HepG2 (cell line): ENCODE data around the gene TLN1. TPM values are rescaled to one million over a fixed set of nuclear protein-coding genes. Genes with fewer than 3 reads are reported as not detected.

Experiments
- JUN ChIP-seq: sonication (generic); formaldehyde crosslinking; IDR thresholded peaks from 2 replicates; pipeline ENCODE4 v1.4.0; 2020; ENCODE audit warnings: mild to moderate bottlenecking, missing genetic modification reagents
- MAFK ChIP-seq, 2 experiments: IDR thresholded peaks in 1 of 2; conservative IDR thresholded peaks in 1 of 2; 2 replicates each; pipeline ENCODE4 v1.6.1; 2011; ENCODE audit warnings: improper control_type of control experiment in 2 of 2, low read length in 2 of 2
- MLLT10 ChIP-seq: sonication (generic); formaldehyde crosslinking; IDR thresholded peaks from 2 replicates; pipeline ENCODE4 v1.4.0; 2020; ENCODE audit warnings: missing genetic modification reagents
- NCOA1 ChIP-seq: sonication (generic); formaldehyde crosslinking; IDR thresholded peaks from 2 replicates; pipeline ENCODE4 v1.9.0; 2021; ENCODE audit warnings: missing genetic modification reagents
- NCOR1 ChIP-seq: fragments of 200-600 bp; sonication (generic); IDR thresholded peaks from 2 replicates; pipeline ENCODE4 v1.7.0; 2017; ENCODE audit warnings: antibody characterized with exemption, low read length, borderline replicate concordance
- NR2C2 ChIP-seq: sonication (generic); formaldehyde crosslinking; IDR thresholded peaks from 2 replicates; pipeline ENCODE4 v1.4.0; 2020; ENCODE audit warnings: missing genetic modification reagents, mild to moderate bottlenecking, moderate library complexity, borderline replicate concordance
- NR2F6 ChIP-seq, 2 experiments: IDR thresholded peaks; 2 replicates each; pipeline ENCODE4 v1.6.1; 2016; ENCODE audit warnings: antibody characterized with exemption in 1 of 2, mild to moderate bottlenecking in 1 of 2
- NRL ChIP-seq: sonication (generic); formaldehyde crosslinking; IDR thresholded peaks from 2 replicates; pipeline ENCODE4 v1.5.0; 2020; ENCODE audit warnings: missing genetic modification reagents, mild to moderate bottlenecking, moderate library complexity, borderline replicate concordance
- SATB2 ChIP-seq: sonication (generic); formaldehyde crosslinking; IDR thresholded peaks from 2 replicates; pipeline ENCODE4 v1.5.0; 2020; ENCODE audit warnings: missing genetic modification reagents
- SIX1 ChIP-seq: sonication (generic); formaldehyde crosslinking; IDR thresholded peaks from 2 replicates; pipeline ENCODE4 v1.4.0; 2020; ENCODE audit warnings: missing genetic modification reagents, borderline replicate concordance
- SMYD3 ChIP-seq: sonication (generic); formaldehyde crosslinking; IDR thresholded peaks from 2 replicates; pipeline ENCODE4 v1.8.1; 2023; ENCODE audit warnings: mild to moderate bottlenecking, missing genetic modification reagents
- TRIM22 ChIP-seq: fragments of 450-650 bp; IDR thresholded peaks from 2 replicates; pipeline ENCODE4 v1.6.1; 2017
- U2AF1 ChIP-seq: fragments of 200-400 bp; formaldehyde crosslinking; optimal IDR thresholded peaks from 2 replicates; pipeline ENCODE3; 2017; ENCODE audit warnings: mild to moderate bottlenecking, low read depth, low read length
- ZHX1 ChIP-seq: sonication (generic); formaldehyde crosslinking; IDR thresholded peaks from 2 replicates; pipeline ENCODE4 v1.8.1; 2022; ENCODE audit warnings: low read depth, mild to moderate bottlenecking, missing genetic modification reagents
- ZNF33A ChIP-seq: sonication (generic); formaldehyde crosslinking; IDR thresholded peaks from 2 replicates; pipeline ENCODE4 v1.5.1; 2020; ENCODE audit warnings: missing genetic modification reagents, mild to moderate bottlenecking, moderate library complexity, borderline replicate concordance
- ZNF501 ChIP-seq: sonication (generic); formaldehyde crosslinking; IDR thresholded peaks from 2 replicates; pipeline ENCODE4 v1.5.1; 2020; ENCODE audit warnings: mild to moderate bottlenecking, moderate library complexity, missing genetic modification reagents
- ZNF766 ChIP-seq: sonication (generic); formaldehyde crosslinking; IDR thresholded peaks from 2 replicates; pipeline ENCODE4 v1.5.0; 2020; ENCODE audit warnings: missing genetic modification reagents, borderline replicate concordance
- ZNF773 ChIP-seq: sonication (generic); formaldehyde crosslinking; IDR thresholded peaks from 2 replicates; pipeline ENCODE4 v1.4.0; 2020; ENCODE audit warnings: missing genetic modification reagents, borderline replicate concordance
- polyA plus RNA-seq, 8 experiments: library from polyadenylated mRNA; depleted of rRNA in 3 of 8; stranded (reverse) in 7 of 8; unstranded in 1 of 8; fragments of >200 nt; fragmentation: Illumina TruSeq in 4 of 8; extraction: Trizol in 4 of 8; gene quantifications; 2 replicates each; pipeline versions ENCODE4 v1.2.1 to v1.2.3, GENCODE V29; 2011 to 2016; ENCODE audit warnings: low read depth in 4 of 8, missing spikeins in 1 of 8, mixed read lengths in 1 of 8; ENCODE audit not compliant: insufficient read depth in 1 of 8
- total RNA-seq, 5 experiments: library from RNA; depleted of rRNA; stranded (reverse); fragments of >200 nt; fragmentation: Illumina TruSeq; extraction: Trizol; gene quantifications; 2 replicates each; pipeline ENCODE4 v1.2.3, GENCODE V29; 2016; ENCODE audit warnings: low read depth in 1 of 5
- TF ChIP-seq, protein P1 (sequence below): sonication (generic); formaldehyde crosslinking; IDR thresholded peaks from 2 replicates; pipeline ENCODE4 v1.4.0; 2020; ENCODE audit warnings: missing genetic modification reagents, mild to moderate bottlenecking, borderline replicate concordance
- TF ChIP-seq, protein P2 (sequence below): IDR thresholded peaks from 2 replicates; pipeline ENCODE4 v1.6.1; 2016; ENCODE audit warnings: mild to moderate bottlenecking, missing biosample characterization, missing genetic modification reagents
- TF ChIP-seq, protein P3 (sequence below): sonication (generic); formaldehyde crosslinking; IDR thresholded peaks from 2 replicates; pipeline ENCODE4 v1.4.0; 2020; ENCODE audit warnings: low read depth, mild to moderate bottlenecking, missing genetic modification reagents

The TLN1 gene
- total and polyA plus RNA-seq, 2 of the 13 experiments (the other 11 are each of a cell fraction or from before 2014, with no cell fraction given): 35.2 to 51.8 TPM

- TF ChIP-seq, protein P1, sequence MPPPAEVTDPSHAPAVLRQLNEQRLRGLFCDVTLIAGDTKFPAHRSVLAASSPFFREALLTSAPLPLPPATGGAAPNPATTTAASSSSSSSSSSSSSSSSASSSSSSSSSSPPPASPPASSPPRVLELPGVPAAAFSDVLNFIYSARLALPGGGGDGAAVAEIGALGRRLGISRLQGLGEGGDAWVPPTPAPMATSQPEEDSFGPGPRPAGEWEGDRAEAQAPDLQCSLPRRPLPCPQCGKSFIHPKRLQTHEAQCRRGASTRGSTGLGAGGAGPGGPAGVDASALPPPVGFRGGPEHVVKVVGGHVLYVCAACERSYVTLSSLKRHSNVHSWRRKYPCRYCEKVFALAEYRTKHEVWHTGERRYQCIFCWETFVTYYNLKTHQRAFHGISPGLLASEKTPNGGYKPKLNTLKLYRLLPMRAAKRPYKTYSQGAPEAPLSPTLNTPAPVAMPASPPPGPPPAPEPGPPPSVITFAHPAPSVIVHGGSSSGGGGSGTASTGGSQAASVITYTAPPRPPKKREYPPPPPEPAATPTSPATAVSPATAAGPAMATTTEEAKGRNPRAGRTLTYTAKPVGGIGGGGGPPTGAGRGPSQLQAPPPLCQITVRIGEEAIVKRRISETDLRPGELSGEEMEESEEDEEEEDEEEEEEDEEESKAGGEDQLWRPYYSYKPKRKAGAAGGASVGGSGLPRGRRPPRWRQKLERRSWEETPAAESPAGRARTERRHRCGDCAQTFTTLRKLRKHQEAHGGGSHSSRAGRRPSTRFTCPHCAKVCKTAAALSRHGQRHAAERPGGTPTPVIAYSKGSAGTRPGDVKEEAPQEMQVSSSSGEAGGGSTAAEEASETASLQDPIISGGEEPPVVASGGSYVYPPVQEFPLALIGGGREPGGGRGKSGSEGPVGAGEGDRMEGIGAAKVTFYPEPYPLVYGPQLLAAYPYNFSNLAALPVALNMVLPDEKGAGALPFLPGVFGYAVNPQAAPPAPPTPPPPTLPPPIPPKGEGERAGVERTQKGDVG: no peak
- TF ChIP-seq MLLT10 (CRISPR knock-in tag): no peak
- TF ChIP-seq, protein P2, sequence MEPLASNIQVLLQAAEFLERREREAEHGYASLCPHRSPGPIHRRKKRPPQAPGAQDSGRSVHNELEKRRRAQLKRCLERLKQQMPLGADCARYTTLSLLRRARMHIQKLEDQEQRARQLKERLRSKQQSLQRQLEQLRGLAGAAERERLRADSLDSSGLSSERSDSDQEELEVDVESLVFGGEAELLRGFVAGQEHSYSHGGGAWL (CRISPR knock-in tag): no peak
- no peak for TF ChIP-seq SIX1
- peak; percentile 36; the same call in 1 of the 2 replicates for TF ChIP-seq ZNF773 (CRISPR knock-in tag)
- TF ChIP-seq ZNF766: 0 out of 2 replicates have a peak, but pooled peaks have one; percentile 40
- no peak; the same call in 1 of the 2 replicates for TF ChIP-seq ZNF501 (CRISPR knock-in tag)
- TF ChIP-seq TRIM22: no peak
- no peak for TF ChIP-seq ZNF33A (CRISPR knock-in tag)
- TF ChIP-seq SMYD3 (CRISPR knock-in tag): no peak
- peak; percentile 96 for TF ChIP-seq NR2C2
- no peak for TF ChIP-seq U2AF1
- TF ChIP-seq NCOA1: no peak
- TF ChIP-seq NCOR1: no peak
- no peak for TF ChIP-seq JUN (CRISPR knock-in tag)
- TF ChIP-seq NRL (CRISPR knock-in tag): no peak
- TF ChIP-seq, protein P3, sequence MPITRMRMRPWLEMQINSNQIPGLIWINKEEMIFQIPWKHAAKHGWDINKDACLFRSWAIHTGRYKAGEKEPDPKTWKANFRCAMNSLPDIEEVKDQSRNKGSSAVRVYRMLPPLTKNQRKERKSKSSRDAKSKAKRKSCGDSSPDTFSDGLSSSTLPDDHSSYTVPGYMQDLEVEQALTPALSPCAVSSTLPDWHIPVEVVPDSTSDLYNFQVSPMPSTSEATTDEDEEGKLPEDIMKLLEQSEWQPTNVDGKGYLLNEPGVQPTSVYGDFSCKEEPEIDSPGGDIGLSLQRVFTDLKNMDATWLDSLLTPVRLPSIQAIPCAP (CRISPR knock-in tag): no peak
- TF ChIP-seq NR2F6 (IDR thresholded peaks at IDR 0.05): no peak; the same call in 1 of the 2 replicates
- peak; percentile 65; the same call in 1 of the 2 replicates for TF ChIP-seq NR2F6 (CRISPR knock-in tag; IDR thresholded peaks at IDR 0.05)
- TF ChIP-seq ZHX1 (CRISPR knock-in tag): no peak
- TF ChIP-seq MAFK (conservative IDR thresholded peaks at IDR 0.05 in 1 of 2, IDR thresholded peaks at IDR 0.05 in 1 of 2; ENCODE audit: low read length in 2 of 2): no peak
- TF ChIP-seq SATB2 (CRISPR knock-in tag): no peak
Observed at GRCh38 chr9:35748858-35749514, 17.0 kb upstream of the TLN1 start, which contains the start of the genes GBA2 and RGP1 (continued).
